ENCODE results near the gene ARMC9.
"Not testable (repeated sequence)": the region's sequence is repeated elsewhere in the genome, so short reads cannot be mapped to it uniquely, and the experiment has no call there.

Gene ARMC9

GRCh38 chr2:231177156-231178025 is 21.0 kb upstream of the ARMC9 start:
- Histone ChIP-seq H3K36me3 (ENCODE audit: control insufficient read depth, insufficient read depth, low read length) (peaks cover 1% of the 10 kb centered on the region), H3K27me3 (replicated peaks; ENCODE audit: control insufficient read depth, insufficient read depth, low read length) (no peaks in the 10 kb centered on the region), H3K4me3 (replicated peaks; ENCODE audit: low read depth, low read length) (no peak overlapping the region)
- TF ChIP-seq CTCF (IDR thresholded peaks at IDR 0.05; ENCODE audit: insufficient read depth, low read length, poor library complexity, severe bottlenecking), result no peak
- no peak for DNase-seq (ENCODE audit: extremely low read depth, insufficient read length)

GRCh38 chr2:231178805-231179204 is 19.6 kb upstream of the ARMC9 start:
- not testable (repeated sequence) for H3K4me3 ChIP-seq (replicated peaks; ENCODE audit: low read depth, low read length); DNase-seq (ENCODE audit: extremely low read depth, insufficient read length); H3K36me3 ChIP-seq (ENCODE audit: control insufficient read depth, insufficient read depth, low read length)

DNA sequence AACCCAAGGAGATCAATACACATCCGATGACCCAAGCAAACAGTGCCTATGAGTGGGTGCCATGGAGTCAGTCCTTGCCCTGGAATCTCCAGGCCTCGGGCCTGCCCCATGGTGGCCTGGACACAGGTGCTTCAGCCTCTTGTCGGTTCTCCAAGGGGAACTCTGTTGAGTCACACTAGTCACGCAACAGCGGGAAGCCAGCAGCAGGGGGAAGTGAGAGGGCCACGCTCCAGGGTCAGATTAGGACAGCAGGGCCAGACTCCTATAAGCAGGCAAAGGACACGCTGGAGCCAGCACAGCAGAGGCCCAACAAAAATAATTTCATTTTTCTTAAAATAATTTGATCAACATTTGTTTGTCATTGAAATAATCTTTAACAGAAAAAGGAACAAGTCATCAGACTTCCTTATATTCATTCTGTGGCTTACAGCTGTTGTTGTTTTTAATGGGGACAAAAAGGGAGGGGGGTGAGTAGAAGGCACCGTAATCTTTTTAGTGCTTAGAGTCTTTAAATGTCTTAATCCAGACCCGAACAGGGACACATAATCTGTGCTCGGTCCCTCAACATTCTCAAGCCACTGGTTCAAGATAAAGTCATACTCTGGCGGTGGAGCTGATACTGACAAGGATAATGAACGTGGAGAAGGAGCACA is 16.4 kb upstream of the ARMC9 start:
- Histone ChIP-seq H3K27me3 (replicated peaks; ENCODE audit: control insufficient read depth, insufficient read depth, low read length) (no peaks in the 10 kb centered on the region), H3K36me3 (ENCODE audit: control insufficient read depth, insufficient read depth, low read length) (no peaks in the 10 kb centered on the region), H3K4me3 (replicated peaks; ENCODE audit: low read depth, low read length) (no peak overlapping the region)
- DNase-seq (ENCODE audit: extremely low read depth, insufficient read length), result peak; percentile 74
- no peak for TF ChIP-seq CTCF (IDR thresholded peaks at IDR 0.05; ENCODE audit: insufficient read depth, low read length, poor library complexity, severe bottlenecking)

More at GRCh38 chr2:231178805-231179204, 19.6 kb upstream of the ARMC9 start:
- not testable (repeated sequence) for H3K27me3 ChIP-seq (replicated peaks; ENCODE audit: control insufficient read depth, insufficient read depth, low read length)

GRCh38 chr2:231182513-231182899 is 15.9 kb upstream of the ARMC9 start:
- H3K36me3 ChIP-seq (ENCODE audit: control insufficient read depth, insufficient read depth, low read length), result no peaks in the 10 kb centered on the region
- no peak overlapping the region for H3K4me3 ChIP-seq (replicated peaks; ENCODE audit: low read depth, low read length)
- TF ChIP-seq CTCF (IDR thresholded peaks at IDR 0.05; ENCODE audit: insufficient read depth, low read length, poor library complexity, severe bottlenecking), result no peak
- no peaks in the 10 kb centered on the region for H3K27me3 ChIP-seq (replicated peaks; ENCODE audit: control insufficient read depth, insufficient read depth, low read length)
- DNase-seq (ENCODE audit: extremely low read depth, insufficient read length), result no peak

DNA sequence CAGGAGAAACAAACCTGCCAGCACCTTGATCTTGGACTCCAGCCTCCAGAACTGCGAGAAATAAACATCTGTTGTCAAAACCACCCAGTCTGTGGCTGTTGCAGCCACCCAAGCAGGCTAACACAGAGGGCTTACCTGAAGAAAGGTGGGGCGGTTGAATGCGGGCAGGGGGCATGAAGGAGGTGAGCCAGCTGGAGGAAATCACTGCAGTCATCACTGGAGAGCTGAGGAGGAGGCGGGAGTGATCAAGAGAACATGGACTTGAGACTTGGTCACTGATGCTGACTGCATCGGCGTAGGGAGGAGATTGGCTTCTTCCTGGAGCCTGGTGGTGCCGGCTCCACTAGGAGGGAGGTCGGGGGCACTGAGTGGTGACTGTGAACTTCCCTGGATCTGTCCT is 14.6 kb upstream of the ARMC9 start:
- no peak for DNase-seq (ENCODE audit: extremely low read depth, insufficient read length)
- Histone ChIP-seq H3K36me3 (ENCODE audit: control insufficient read depth, insufficient read depth, low read length) (no peaks in the 10 kb centered on the region), H3K4me3 (replicated peaks; ENCODE audit: low read depth, low read length) (no peak overlapping the region), H3K27me3 (replicated peaks; ENCODE audit: control insufficient read depth, insufficient read depth, low read length) (no peaks in the 10 kb centered on the region)
- TF ChIP-seq CTCF (IDR thresholded peaks at IDR 0.05; ENCODE audit: insufficient read depth, low read length, poor library complexity, severe bottlenecking), result no peak

DNA sequence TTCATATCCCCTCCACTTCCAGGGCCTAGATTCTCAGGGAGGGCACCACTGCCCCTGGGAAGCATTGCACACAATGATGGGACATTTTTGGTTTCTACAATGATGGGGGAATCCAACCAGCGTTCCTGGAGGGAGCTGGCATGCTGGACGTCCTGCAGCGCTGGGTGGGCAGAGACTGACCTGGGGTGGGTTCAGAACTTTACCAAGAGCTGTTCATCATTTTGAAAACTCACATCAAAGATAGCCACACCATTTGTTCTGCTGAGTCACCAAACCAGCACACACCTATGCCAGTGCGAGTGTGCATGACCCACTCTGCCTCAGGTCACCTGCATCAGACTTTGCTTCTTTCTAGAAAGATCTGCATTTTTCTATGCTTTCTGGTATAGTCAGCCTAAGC is 14.1 kb upstream of the ARMC9 start:
- no peak for DNase-seq (ENCODE audit: extremely low read depth, insufficient read length)
- H3K27me3 ChIP-seq (replicated peaks; ENCODE audit: control insufficient read depth, insufficient read depth, low read length), result no peaks in the 10 kb centered on the region
- TF ChIP-seq CTCF (IDR thresholded peaks at IDR 0.05; ENCODE audit: insufficient read depth, low read length, poor library complexity, severe bottlenecking), result no peak

More for the DNA sequence above, 14.1 kb upstream of the ARMC9 start:
- no peaks in the 10 kb centered on the region for H3K36me3 ChIP-seq (ENCODE audit: control insufficient read depth, insufficient read depth, low read length)
- no peak overlapping the region for H3K4me3 ChIP-seq (replicated peaks; ENCODE audit: low read depth, low read length)

Measured in GM06990 (cell line).